ENCODE results near the gene NOS1AP.

NOS1AP gene

GRCh38 chr1:162130308-162130707 is 60.8 kb downstream of the NOS1AP start:
- no peak overlapping the region for H3K27ac ChIP-seq (ENCODE audit: low read length)
- no peaks in the 10 kb centered on the region for H3K79me2 ChIP-seq (ENCODE audit: low read length)
- H3K9me3 ChIP-seq (replicated peaks; ENCODE audit: insufficient read depth, low read length) = no peaks in the 10 kb centered on the region
- DNase-seq = no peak
- H4K20me1 ChIP-seq (ENCODE audit: insufficient read depth, low read length) = no peaks in the 10 kb centered on the region; the same call in 1 of the 2 replicates
- no peaks in the 10 kb centered on the region for H3K36me3 ChIP-seq (replicated peaks; ENCODE audit: insufficient read depth, low read length)
- H2AFZ ChIP-seq (ENCODE audit: low read length) = no peak overlapping the region
- no peaks in the 10 kb centered on the region for H3F3A ChIP-seq (ENCODE audit: insufficient read depth, low read length)
- H3K9me2 ChIP-seq (replicated peaks; ENCODE audit: insufficient read depth, low read length) = no peaks in the 10 kb centered on the region
- no peak overlapping the region for H3K4me3 ChIP-seq (ENCODE audit: low read length)
- no peaks in the 10 kb centered on the region for H3K27me3 ChIP-seq (replicated peaks; ENCODE audit: insufficient read depth, low read length)
- H3K4me2 ChIP-seq (ENCODE audit: low read depth, low read length) = no peak overlapping the region
- H3K9ac ChIP-seq (ENCODE audit: low read length) = no peak overlapping the region
- TF ChIP-seq EZH2 (optimal IDR thresholded peaks at IDR 0.05; ENCODE audit: low read depth, low read length) = no peak
- TF ChIP-seq CTCF (IDR thresholded peaks at IDR 0.05; ENCODE audit: low read length) = no peak
- no peak for TF ChIP-seq EZH2phosphoT487 (IDR thresholded peaks at IDR 0.05; ENCODE audit: low read length)
- H3K4me1 ChIP-seq (ENCODE audit: low read length) = no peaks in the 10 kb centered on the region

GRCh38 chr1:162131400-162132321 is 62.2 kb downstream of the NOS1AP start:
- Histone ChIP-seq H4K20me1 (ENCODE audit: insufficient read depth, low read length) (no peaks in the 10 kb centered on the region; the same call in 1 of the 2 replicates), H3K9me3 (replicated peaks; ENCODE audit: insufficient read depth, low read length) (no peaks in the 10 kb centered on the region), H3K79me2 (ENCODE audit: low read length) (no peaks in the 10 kb centered on the region), H2AFZ (ENCODE audit: low read length) (no peak overlapping the region), H3K9me2 (replicated peaks; ENCODE audit: insufficient read depth, low read length) (no peaks in the 10 kb centered on the region), H3K27me3 (replicated peaks; ENCODE audit: insufficient read depth, low read length) (no peaks in the 10 kb centered on the region), H3K36me3 (replicated peaks; ENCODE audit: insufficient read depth, low read length) (no peaks in the 10 kb centered on the region), H3K4me3 (ENCODE audit: low read length) (no peak overlapping the region), H3F3A (ENCODE audit: insufficient read depth, low read length) (no peaks in the 10 kb centered on the region), H3K27ac (ENCODE audit: low read length) (no peak overlapping the region), H3K4me2 (ENCODE audit: low read depth, low read length) (no peak overlapping the region), H3K9ac (ENCODE audit: low read length) (no peak overlapping the region), H3K4me1 (ENCODE audit: low read length) (peaks cover 4% of the 10 kb centered on the region; the same call in 1 of the 2 replicates)
- TF ChIP-seq EZH2phosphoT487 (IDR thresholded peaks at IDR 0.05; ENCODE audit: low read length) (no peak), CTCF (IDR thresholded peaks at IDR 0.05; ENCODE audit: low read length) (no peak), EZH2 (optimal IDR thresholded peaks at IDR 0.05; ENCODE audit: low read depth, low read length) (no peak)
- no peak for DNase-seq

- Histone ChIP-seq H3K27ac (ENCODE audit: low read length) (no peak overlapping the region), H3K36me3 (replicated peaks; ENCODE audit: insufficient read depth, low read length) (no peaks in the 10 kb centered on the region), H3K9me3 (replicated peaks; ENCODE audit: insufficient read depth, low read length) (no peaks in the 10 kb centered on the region), H3F3A (ENCODE audit: insufficient read depth, low read length) (no peaks in the 10 kb centered on the region), H3K27me3 (replicated peaks; ENCODE audit: insufficient read depth, low read length) (no peaks in the 10 kb centered on the region), H3K4me2 (ENCODE audit: low read depth, low read length) (no peak overlapping the region), H3K4me1 (ENCODE audit: low read length) (peaks cover 6% of the 10 kb centered on the region; the same call in 1 of the 2 replicates), H4K20me1 (ENCODE audit: insufficient read depth, low read length) (no peaks in the 10 kb centered on the region; the same call in 1 of the 2 replicates), H2AFZ (ENCODE audit: low read length) (no peak overlapping the region), H3K9ac (ENCODE audit: low read length) (no peak overlapping the region), H3K79me2 (ENCODE audit: low read length) (no peaks in the 10 kb centered on the region), H3K4me3 (ENCODE audit: low read length) (no peak overlapping the region), H3K9me2 (replicated peaks; ENCODE audit: insufficient read depth, low read length) (no peaks in the 10 kb centered on the region)
- no peak for DNase-seq
- TF ChIP-seq CTCF (IDR thresholded peaks at IDR 0.05; ENCODE audit: low read length) = no peak
- TF ChIP-seq EZH2 (optimal IDR thresholded peaks at IDR 0.05; ENCODE audit: low read depth, low read length) = no peak
- no peak for TF ChIP-seq EZH2phosphoT487 (IDR thresholded peaks at IDR 0.05; ENCODE audit: low read length)
Observed at GRCh38 chr1:162133566-162133965, 64.1 kb downstream of the NOS1AP start.
